ENCODE data around the gene CCDC190.
A peak's percentile ranks its signal among the peaks of the same experiment; 100 is the strongest.
"Not testable (repeated sequence)": the region's sequence is repeated elsewhere in the genome, so short reads cannot be mapped to it uniquely, and the experiment has no call there.

CCDC190 gene

GRCh38 chr1:162878000-162878596 lies 17.1 kb upstream of the CCDC190 start:
- peak in 1 of 3 experiments; percentile 4 for DNase-seq (ENCODE audit: low read depth in 2 of 3, low spot score in 2 of 3)

GRCh38 chr1:162877412-162877811 lies 16.4 kb upstream of the CCDC190 start:
- no peak for DNase-seq (ENCODE audit: low read depth in 2 of 3, low spot score in 2 of 3)

GRCh38 chr1:162876751-162877150 lies 15.8 kb upstream of the CCDC190 start:
- DNase-seq (ENCODE audit: low read depth in 2 of 3, low spot score in 2 of 3), result no peak

GRCh38 chr1:162873671-162874666 lies 13.0 kb upstream of the CCDC190 start:
- no peak for DNase-seq (ENCODE audit: low read depth in 2 of 3, low spot score in 2 of 3)

GRCh38 chr1:162872981-162873380 lies 12.0 kb upstream of the CCDC190 start:
- no peak for DNase-seq (ENCODE audit: low read depth in 2 of 3, low spot score in 2 of 3)

GRCh38 chr1:162871417-162871816 lies 10.4 kb upstream of the CCDC190 start:
- not testable (repeated sequence) for DNase-seq (ENCODE audit: low read depth in 2 of 3, low spot score in 2 of 3)

GRCh38 chr1:162868972-162869371 lies 8.0 kb upstream of the CCDC190 start:
- no peak for DNase-seq (ENCODE audit: low read depth in 2 of 3, low spot score in 2 of 3)

- no peak for DNase-seq (ENCODE audit: low read depth in 2 of 3, low spot score in 2 of 3)
These were observed 650 bp upstream of the CCDC190 start for GRCh38 chr1:162861625-162862024.

- DNase-seq (ENCODE audit: low read depth in 2 of 3, low spot score in 2 of 3), result no peak
These were observed 1.8 kb downstream of the CCDC190 start for GRCh38 chr1:162859191-162859590.

GRCh38 chr1:162857850-162858249 lies 3.1 kb downstream of the CCDC190 start:
- no peak for DNase-seq (ENCODE audit: low read depth in 2 of 3, low spot score in 2 of 3)

- no peak for DNase-seq (ENCODE audit: low read depth in 2 of 3, low spot score in 2 of 3)
These were observed 4.7 kb downstream of the CCDC190 start for GRCh38 chr1:162856260-162856659.

GRCh38 chr1:162855461-162856150 lies 5.4 kb downstream of the CCDC190 start:
- no peak for DNase-seq (ENCODE audit: low read depth in 2 of 3, low spot score in 2 of 3)

- DNase-seq (ENCODE audit: low read depth in 2 of 3, low spot score in 2 of 3), result no peak
These were observed 6.6 kb downstream of the CCDC190 start for GRCh38 chr1:162854245-162854882.

GRCh38 chr1:162851341-162851740 lies 9.6 kb downstream of the CCDC190 start:
- DNase-seq (ENCODE audit: low read depth in 2 of 3, low spot score in 2 of 3), result no peak

GRCh38 chr1:162849711-162850110 lies 11.3 kb downstream of the CCDC190 start:
- DNase-seq (ENCODE audit: low read depth in 2 of 3, low spot score in 2 of 3), result no peak

- DNase-seq (ENCODE audit: low read depth in 2 of 3, low spot score in 2 of 3), result peak; percentile 31 to 81 (median 71)
These were observed 13.0 kb downstream of the CCDC190 start for GRCh38 chr1:162847839-162848453.

- no peak for DNase-seq (ENCODE audit: low read depth in 2 of 3, low spot score in 2 of 3)
These were observed 14.4 kb downstream of the CCDC190 start for GRCh38 chr1:162846256-162847212.

GRCh38 chr1:162844153-162844552 lies 16.8 kb downstream of the CCDC190 start:
- DNase-seq (ENCODE audit: low read depth in 2 of 3, low spot score in 2 of 3), result no peak

GRCh38 chr1:162840250-162840839 lies 20.6 kb downstream of the CCDC190 start:
- DNase-seq (ENCODE audit: low read depth in 2 of 3, low spot score in 2 of 3), result no peak
